Nephron (organoid): ENCODE data around the gene OR52A1.

ENCODE experiments used
- H3K27ac Mint-ChIP-seq, 3 experiments: 2 replicates each; pipeline ENCODE4 v1.8.0; 2020; ENCODE audit warnings: mixed read lengths in 3 of 3, mild to moderate bottlenecking in 2 of 3, moderate library complexity in 1 of 3
- H3K27me3 Mint-ChIP-seq: 2 replicates; pipeline ENCODE4 v1.8.0; 2021; ENCODE audit warnings: low read depth, mild to moderate bottlenecking, moderate library complexity, mixed read lengths
- H3K36me3 Mint-ChIP-seq: 2 replicates; pipeline ENCODE4 v1.8.0; 2020; ENCODE audit warnings: low read depth, mixed read lengths
- H3K4me1 Mint-ChIP-seq: 2 replicates; pipeline ENCODE4 v1.8.0; 2020; ENCODE audit warnings: mixed read lengths
- H3K4me3 Mint-ChIP-seq, 3 experiments: 2 replicates each; pipeline ENCODE4 v1.8.0; 2020; ENCODE audit warnings: mild to moderate bottlenecking in 3 of 3, mixed read lengths in 3 of 3, moderate library complexity in 2 of 3
- H3K9me3 Mint-ChIP-seq: 2 replicates; pipeline ENCODE4 v1.8.0; 2020; ENCODE audit warnings: mixed read lengths
- CTCF ChIP-seq, 3 experiments: fragments of 200-600 bp; sonication (generic); IDR thresholded peaks; one replicate each; pipeline ENCODE4 v1.5.0; 2021; ENCODE audit warnings: antibody characterized with exemption in 3 of 3; ENCODE audit not compliant: unreplicated experiment in 3 of 3

OR52A1 gene

GRCh38 chr11:5096011-5096410, 58.5 kb downstream of the OR52A1 start:
- no peak for TF ChIP-seq CTCF (IDR thresholded peaks at IDR 0.05; ENCODE audit: unreplicated experiment in 3 of 3)
- H3K4me1 Mint-ChIP-seq: no peaks in the 10 kb centered on the region
- H3K9me3 Mint-ChIP-seq: no peaks in the 10 kb centered on the region
- no peaks in the 10 kb centered on the region for H3K36me3 Mint-ChIP-seq
- H3K4me3 Mint-ChIP-seq: no peak overlapping the region
- no peak overlapping the region for H3K27ac Mint-ChIP-seq
- no peaks in the 10 kb centered on the region for H3K27me3 Mint-ChIP-seq
